HCT116 (cell line): Measurements from ENCODE around the gene DHRS7. TPM values are rescaled to one million over a fixed set of nuclear protein-coding genes. Genes with fewer than 3 reads are reported as not detected.

Experiments used
- ATAC-seq: fragments of 200-7000 bp; cut with Tn5 transposase; 2 replicates; pipeline ENCODE4 v1.9.1; 2020; ENCODE audit warnings: mild to moderate bottlenecking, moderate library complexity
- BruUV-seq: library from RNA; stranded (reverse); fragments of 400-500 nt; replicated peaks from 2 replicates; lab custom pipeline; 2021; lab: Mats Ljungman, UMichigan
- CTCF ChIA-PET: fragments of 300-600 bp; sonication (Branson Sonifier 250); formaldehyde crosslinking; loops from one replicate; lab custom pipeline; 2021; ENCODE audit warnings: antibody characterized with exemption; lab: Charles Lee
- POLR2A ChIA-PET: fragments of 300-600, 350-600 bp; sonication (Branson Sonifier 250); formaldehyde crosslinking; loops from one replicate; lab custom pipeline; 2021; ENCODE audit warnings: antibody characterized with exemption; lab: Charles Lee
- RAD21 ChIA-PET, 2 experiments: fragments of 300-600 bp; sonication (Branson Sonifier 250); formaldehyde crosslinking; loops; one replicate each; lab custom pipeline; 2023; ENCODE audit warnings: low total read pairs in 2 of 2; ENCODE audit not compliant: uncharacterized antibody in 2 of 2, unreplicated experiment in 2 of 2, low non-redundant PET in 1 of 2; lab: Charles Lee
- DNase-seq: peaks from one replicate; pipeline ENCODE4 v3.0.0-alpha.2; 2010; ENCODE audit warnings: low read depth, low spot score
- H2AFZ ChIP-seq: fragments of 200-600 bp; shearing (Covaris generic), sonication (generic); 2 replicates; pipeline ENCODE4 v1.6.1; 2017; ENCODE audit warnings: low read depth, mixed run types, mixed read lengths, antibody characterized with exemption, low read length; ENCODE audit not compliant: poor library complexity, severe bottlenecking
- H3K27ac ChIP-seq: 2 replicates; pipeline ENCODE4 v1.5.1; 2012; ENCODE audit warnings: low read depth, low read length
- H3K27me3 ChIP-seq: fragments of 200-600 bp; sonication (generic); 2 replicates; pipeline ENCODE4 v1.6.1; 2016; ENCODE audit warnings: mixed run types, low read length, mixed read lengths; ENCODE audit not compliant: insufficient read depth
- H3K36me3 ChIP-seq, 2 experiments: fragments of 200-500 bp in 1 of 2; fragments of 200-600 bp in 1 of 2; sonication (Bioruptor generic) in 1 of 2; sonication (generic) in 1 of 2; 2 replicates each; pipeline versions ENCODE4 v1.5.1 to v1.6.1; 2014 to 2016; ENCODE audit warnings: low read length in 2 of 2, inconsistent platforms in 1 of 2, mixed read lengths in 1 of 2, mixed run types in 1 of 2; ENCODE audit not compliant: insufficient read depth in 2 of 2, control insufficient read depth in 1 of 2
- H3K4me1 ChIP-seq, 2 experiments: fragments of 200-600 bp in 1 of 2; sonication (generic) in 1 of 2; 2 replicates each; pipeline versions ENCODE4 v1.5.1 to v1.6.1; 2012 to 2017; ENCODE audit warnings: low read length in 2 of 2, inconsistent platforms in 1 of 2, mild to moderate bottlenecking in 1 of 2, mixed read lengths in 1 of 2, mixed run types in 1 of 2, moderate library complexity in 1 of 2; ENCODE audit not compliant: insufficient read depth in 2 of 2, control insufficient read depth in 1 of 2
- H3K4me2 ChIP-seq: fragments of 200-600 bp; sonication (generic); 2 replicates; pipeline ENCODE4 v1.6.1; 2017; ENCODE audit warnings: mixed run types, low read length, mixed read lengths
- H3K4me3 ChIP-seq, 2 experiments: fragments of 200-600 bp in 1 of 2; sonication (generic) in 1 of 2; replicated peaks in 1 of 2; 2 replicates each; pipeline ENCODE4 v1.5.1; 2011 to 2016; ENCODE audit warnings: low read length in 2 of 2, control low read depth in 1 of 2, low read depth in 1 of 2, mild to moderate bottlenecking in 1 of 2, mixed read lengths in 1 of 2, mixed run types in 1 of 2
- H3K79me2 ChIP-seq: fragments of 200-600 bp; sonication (generic); 2 replicates; pipeline ENCODE4 v1.6.1; 2017; ENCODE audit warnings: mild to moderate bottlenecking, mixed run types, low read length, moderate library complexity, mixed read lengths; ENCODE audit not compliant: insufficient read depth
- H3K9ac ChIP-seq: fragments of 200-600 bp; sonication (generic); 2 replicates; pipeline ENCODE4 v1.6.1; 2016; ENCODE audit warnings: low read length, mixed read lengths
- H3K9me2 ChIP-seq: fragments of 200-600 bp; sonication (generic), shearing (Covaris generic); 2 replicates; pipeline ENCODE4 v1.6.1; 2017; ENCODE audit warnings: mixed run types, mild to moderate bottlenecking, moderate library complexity; ENCODE audit not compliant: insufficient read depth
- H3K9me3 ChIP-seq, 2 experiments: fragments of 200-500 bp in 1 of 2; fragments of 200-600 bp in 1 of 2; sonication (Bioruptor generic) in 1 of 2; sonication (generic) in 1 of 2; 2 replicates each; pipeline ENCODE4 v1.6.1; 2014 to 2017; ENCODE audit warnings: low read length in 2 of 2, mixed read lengths in 2 of 2, inconsistent platforms in 1 of 2, low read depth in 1 of 2, mild to moderate bottlenecking in 1 of 2, mixed run types in 1 of 2, moderate library complexity in 1 of 2; ENCODE audit not compliant: control insufficient read depth in 1 of 2, insufficient read depth in 1 of 2
- H4K20me1 ChIP-seq: fragments of 200-600 bp; sonication (generic), shearing (Covaris generic); 2 replicates; pipeline ENCODE4 v1.6.1; 2017; ENCODE audit warnings: mixed run types, mild to moderate bottlenecking, moderate library complexity; ENCODE audit not compliant: insufficient read depth
- CEBPB ChIP-seq: IDR thresholded peaks from 2 replicates; pipeline ENCODE4 v1.6.1; 2012; ENCODE audit warnings: low read depth
- EGR1 ChIP-seq: IDR thresholded peaks from 2 replicates; pipeline ENCODE4 v1.6.1; 2012; ENCODE audit warnings: low read depth
- EZH2 ChIP-seq: fragments of 200-600 bp; sonication (generic); IDR thresholded peaks from 2 replicates; pipeline ENCODE4 v1.6.1; 2017; ENCODE audit warnings: antibody characterized with exemption, mixed run types
- POLR2A ChIP-seq: IDR thresholded peaks from 2 replicates; pipeline ENCODE4 v1.7.0; 2011; ENCODE audit warnings: borderline replicate concordance; ENCODE audit not compliant: insufficient read depth, insufficient read length; ENCODE audit errors: extremely low read depth
- POLR2AphosphoS5 ChIP-seq: IDR thresholded peaks from 2 replicates; pipeline ENCODE4 v1.6.1; 2011; ENCODE audit warnings: mild to moderate bottlenecking, low read depth, low read length, moderate library complexity
- RAD21 ChIP-seq: IDR thresholded peaks from 2 replicates; pipeline ENCODE4 v1.6.1; 2012; ENCODE audit warnings: low read depth, mild to moderate bottlenecking
- SP1 ChIP-seq: IDR thresholded peaks from 2 replicates; pipeline ENCODE4 v1.6.1; 2012; ENCODE audit warnings: low read depth
- ZNF274 ChIP-seq: fragments of 200-500 bp; sonication (Bioruptor generic); IDR thresholded peaks from 2 replicates; pipeline ENCODE4 v1.6.1; 2014; ENCODE audit warnings: mild to moderate bottlenecking, low read depth, low read length, inconsistent platforms
- intact Hi-C: fragments of 100-400 bp; cut with micrococcal nuclease; formaldehyde crosslinking; loops from 2 replicates; pipeline ENCODE4 v1.10.0; 2022
- total RNA-seq: library from RNA; stranded (reverse); gene quantifications from one replicate; pipeline ENCODE4 v1.2.1, GENCODE V29; 2021; ENCODE audit not compliant: unreplicated experiment
- TF ChIP-seq, protein P1 (sequence below), 3 experiments: fragments of 200-600 bp in 1 of 3; sonication (generic) in 1 of 3; IDR thresholded peaks in 2 of 3; conservative IDR thresholded peaks in 1 of 3; 2 replicates each; pipeline ENCODE4 v1.5.1; 2012 to 2017; ENCODE audit warnings: low read depth in 2 of 3, low read length in 2 of 3, antibody characterized with exemption in 1 of 3, borderline replicate concordance in 1 of 3, control low read depth in 1 of 3, mild to moderate bottlenecking in 1 of 3, mixed read lengths in 1 of 3, mixed run types in 1 of 3, moderate library complexity in 1 of 3; ENCODE audit not compliant: insufficient read depth in 1 of 3
- TF ChIP-seq, protein P2 (sequence below): IDR thresholded peaks from 2 replicates; pipeline ENCODE4 v1.6.1; 2012; ENCODE audit warnings: low read depth

The DHRS7 gene
- total RNA-seq, 1 experiment from 2014 or later = 43.8 TPM

DNA sequence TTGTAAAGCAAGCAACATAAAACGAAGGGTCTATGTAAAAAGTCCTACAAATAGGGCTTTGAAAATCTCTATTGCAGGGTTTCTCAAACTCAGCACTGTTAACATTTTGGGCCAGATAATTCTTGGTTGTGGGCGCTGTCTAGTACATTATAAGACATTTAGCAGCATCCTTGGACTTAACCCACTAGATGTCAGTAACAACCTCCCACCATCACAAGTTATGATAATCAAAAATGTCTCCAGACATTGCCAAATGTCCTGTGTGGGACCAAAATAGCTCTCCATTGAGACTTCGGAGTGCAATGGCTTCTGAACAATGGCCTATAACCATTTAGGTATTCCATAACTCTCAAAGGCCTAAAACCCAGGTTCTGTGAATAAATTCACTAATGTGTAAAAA, 22.9 kb upstream of the DHRS7 start:
- ChIA-PET CTCF (interaction anchor here (0.9 to 1.7 kb wide), 4 partner anchors 97 to 374 kb away, joined by 3 to 13 read pairs (median 4); no protein-coding TSS in a partner anchor), RAD21 (no interaction called here), POLR2A (no interaction called here)
- no peaks in the 10 kb centered on the region for H3K9me3 ChIP-seq
- no peaks in the 10 kb centered on the region for H4K20me1 ChIP-seq
- H3K9me2 ChIP-seq = no peaks in the 10 kb centered on the region
- H3K4me3 ChIP-seq = no peak overlapping the region
- BruUV-seq = no TSS peak
- H3K36me3 ChIP-seq = no peaks in the 10 kb centered on the region
- intact Hi-C loops = loop anchor here (2.0 to 10.0 kb wide), 3 partner anchors 297 to 1065 kb away; partner anchors contain the start of gene C14orf39
- no peaks in the 10 kb centered on the region for H3K79me2 ChIP-seq
- no peak overlapping the region for H3K9ac ChIP-seq
- peaks cover 0 to 6% of the 10 kb centered on the region in 2 experiments; a peak in 1 of 4 replicates for H3K4me1 ChIP-seq
- H3K27ac ChIP-seq = no peak overlapping the region
- H3K4me2 ChIP-seq = no peak overlapping the region
- H3K27me3 ChIP-seq = no peaks in the 10 kb centered on the region
- no peak for DNase-seq
- TF ChIP-seq, protein P1, sequence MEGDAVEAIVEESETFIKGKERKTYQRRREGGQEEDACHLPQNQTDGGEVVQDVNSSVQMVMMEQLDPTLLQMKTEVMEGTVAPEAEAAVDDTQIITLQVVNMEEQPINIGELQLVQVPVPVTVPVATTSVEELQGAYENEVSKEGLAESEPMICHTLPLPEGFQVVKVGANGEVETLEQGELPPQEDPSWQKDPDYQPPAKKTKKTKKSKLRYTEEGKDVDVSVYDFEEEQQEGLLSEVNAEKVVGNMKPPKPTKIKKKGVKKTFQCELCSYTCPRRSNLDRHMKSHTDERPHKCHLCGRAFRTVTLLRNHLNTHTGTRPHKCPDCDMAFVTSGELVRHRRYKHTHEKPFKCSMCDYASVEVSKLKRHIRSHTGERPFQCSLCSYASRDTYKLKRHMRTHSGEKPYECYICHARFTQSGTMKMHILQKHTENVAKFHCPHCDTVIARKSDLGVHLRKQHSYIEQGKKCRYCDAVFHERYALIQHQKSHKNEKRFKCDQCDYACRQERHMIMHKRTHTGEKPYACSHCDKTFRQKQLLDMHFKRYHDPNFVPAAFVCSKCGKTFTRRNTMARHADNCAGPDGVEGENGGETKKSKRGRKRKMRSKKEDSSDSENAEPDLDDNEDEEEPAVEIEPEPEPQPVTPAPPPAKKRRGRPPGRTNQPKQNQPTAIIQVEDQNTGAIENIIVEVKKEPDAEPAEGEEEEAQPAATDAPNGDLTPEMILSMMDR (IDR thresholded peaks at IDR 0.05 in 2 of 3, conservative IDR thresholded peaks at IDR 0.05 in 1 of 3; ENCODE audit: borderline replicate concordance in 1 of 3, insufficient read depth in 1 of 3, low read depth in 2 of 3, low read length in 2 of 3) = peak; percentile 9 to 36 (median 33); a peak in 2 of 6 replicates
- TF ChIP-seq CEBPB (no peak), SP1 (no peak), ZNF274 (no peak), EGR1 (no peak), POLR2A (no peak), EZH2 (no peak), POLR2AphosphoS5 (no peak), RAD21 (peak; percentile 64)
- TF ChIP-seq, protein P2, sequence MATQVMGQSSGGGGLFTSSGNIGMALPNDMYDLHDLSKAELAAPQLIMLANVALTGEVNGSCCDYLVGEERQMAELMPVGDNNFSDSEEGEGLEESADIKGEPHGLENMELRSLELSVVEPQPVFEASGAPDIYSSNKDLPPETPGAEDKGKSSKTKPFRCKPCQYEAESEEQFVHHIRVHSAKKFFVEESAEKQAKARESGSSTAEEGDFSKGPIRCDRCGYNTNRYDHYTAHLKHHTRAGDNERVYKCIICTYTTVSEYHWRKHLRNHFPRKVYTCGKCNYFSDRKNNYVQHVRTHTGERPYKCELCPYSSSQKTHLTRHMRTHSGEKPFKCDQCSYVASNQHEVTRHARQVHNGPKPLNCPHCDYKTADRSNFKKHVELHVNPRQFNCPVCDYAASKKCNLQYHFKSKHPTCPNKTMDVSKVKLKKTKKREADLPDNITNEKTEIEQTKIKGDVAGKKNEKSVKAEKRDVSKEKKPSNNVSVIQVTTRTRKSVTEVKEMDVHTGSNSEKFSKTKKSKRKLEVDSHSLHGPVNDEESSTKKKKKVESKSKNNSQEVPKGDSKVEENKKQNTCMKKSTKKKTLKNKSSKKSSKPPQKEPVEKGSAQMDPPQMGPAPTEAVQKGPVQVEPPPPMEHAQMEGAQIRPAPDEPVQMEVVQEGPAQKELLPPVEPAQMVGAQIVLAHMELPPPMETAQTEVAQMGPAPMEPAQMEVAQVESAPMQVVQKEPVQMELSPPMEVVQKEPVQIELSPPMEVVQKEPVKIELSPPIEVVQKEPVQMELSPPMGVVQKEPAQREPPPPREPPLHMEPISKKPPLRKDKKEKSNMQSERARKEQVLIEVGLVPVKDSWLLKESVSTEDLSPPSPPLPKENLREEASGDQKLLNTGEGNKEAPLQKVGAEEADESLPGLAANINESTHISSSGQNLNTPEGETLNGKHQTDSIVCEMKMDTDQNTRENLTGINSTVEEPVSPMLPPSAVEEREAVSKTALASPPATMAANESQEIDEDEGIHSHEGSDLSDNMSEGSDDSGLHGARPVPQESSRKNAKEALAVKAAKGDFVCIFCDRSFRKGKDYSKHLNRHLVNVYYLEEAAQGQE = no peak
- ATAC-seq = peak; percentile 75
- H2AFZ ChIP-seq = no peak overlapping the region
